NCI-H510A (cell line): ENCODE measurements around the gene TOR2A.

Source experiments
- DNase-seq: peaks from one replicate; lab custom pipeline; 2025; lab: John Stamatoyannopoulos, UW

TOR2A gene

GRCh38 chr9:127698985-127699670 is 36.0 kb downstream of the TOR2A start:
- DNase-seq: peak; percentile 49

GRCh38 chr9:127698386-127698785 is 36.7 kb downstream of the TOR2A start:
- no peak for DNase-seq

GRCh38 chr9:127697575-127697974 is 37.5 kb downstream of the TOR2A start:
- DNase-seq: no peak

GRCh38 chr9:127694890-127695720 is 40.0 kb downstream of the TOR2A start:
- no peak for DNase-seq

- no peak for DNase-seq
Observed at GRCh38 chr9:127693697-127694096, 41.4 kb downstream of the TOR2A start.

- DNase-seq: no peak
Observed at GRCh38 chr9:127693143-127693542, 42.0 kb downstream of the TOR2A start.

- no peak for DNase-seq
Observed at GRCh38 chr9:127692071-127692470, 43.0 kb downstream of the TOR2A start.

GRCh38 chr9:127690735-127691134 is 44.4 kb downstream of the TOR2A start:
- DNase-seq: no peak

GRCh38 chr9:127689329-127690000 is 45.6 kb downstream of the TOR2A start:
- no peak for DNase-seq

- no peak for DNase-seq
Observed at GRCh38 chr9:127686461-127687393, 48.4 kb downstream of the TOR2A start.

- no peak for DNase-seq
Observed at GRCh38 chr9:127684576-127684975, 50.5 kb downstream of the TOR2A start.

- no peak for DNase-seq
Observed at GRCh38 chr9:127683723-127684122, 51.4 kb downstream of the TOR2A start.

GRCh38 chr9:127682351-127683136 is 52.5 kb downstream of the TOR2A start:
- no peak for DNase-seq
